BJ (cell line): ENCODE measurements around the gene MYH10. TPM values are rescaled to one million over a fixed set of nuclear protein-coding genes. Genes with fewer than 3 reads are reported as not detected.

ENCODE experiments used
- CTCF ChIA-PET: fragments of 350-600 bp; formaldehyde crosslinking; extraction: SDS; loops from one replicate; lab custom pipeline; 2021; ENCODE audit warnings: antibody characterized with exemption, inconsistent platforms; lab: Yijun Ruan, JAX
- POLR2A ChIA-PET: fragments of 300-600 bp; sonication (Branson Sonifier 250); formaldehyde crosslinking; extraction: SDS; loops from one replicate; lab custom pipeline; 2021; ENCODE audit warnings: antibody characterized with exemption; lab: Charles Lee
- DNase-seq: peaks from one replicate; pipeline ENCODE4 v3.0.0-alpha.2; 2011; ENCODE audit warnings: low read depth
- H3K27me3 ChIP-seq: 2 replicates; pipeline ENCODE4 v1.6.0; 2011; ENCODE audit warnings: low read length; ENCODE audit not compliant: control insufficient read depth, insufficient read depth
- H3K36me3 ChIP-seq: 2 replicates; pipeline ENCODE4 v1.5.1; 2011; ENCODE audit warnings: low read length; ENCODE audit not compliant: control insufficient read depth, insufficient read depth
- H3K4me3 ChIP-seq: 2 replicates; pipeline ENCODE4 v1.5.1; 2011; ENCODE audit warnings: low read depth, mild to moderate bottlenecking, control low read depth, low read length
- CTCF ChIP-seq: IDR thresholded peaks from 2 replicates; pipeline ENCODE4 v1.5.1; 2011; ENCODE audit warnings: low read depth, mild to moderate bottlenecking, control low read depth, inconsistent platforms, low read length, moderate library complexity; ENCODE audit not compliant: insufficient read depth
- polyA plus RNA-seq: library from polyadenylated mRNA; depleted of rRNA; stranded (reverse); fragments of >200 nt; gene quantifications from 2 replicates; pipeline ENCODE4 v1.2.3, GENCODE V29; 2011

Gene MYH10
- polyA plus RNA-seq, 1 experiment, result 62.1 TPM

- TF ChIP-seq CTCF, result peak; percentile 26
- ChIA-PET CTCF (interaction anchor here (1.3 kb wide), 2 partner anchors 9 to 79 kb away, joined by 3 to 4 read pairs; no protein-coding TSS in a partner anchor), POLR2A (no interaction called here)
- H3K36me3 ChIP-seq, result peaks cover 28% of the 10 kb centered on the region
- no peaks in the 10 kb centered on the region for H3K27me3 ChIP-seq
- no peak overlapping the region for H3K4me3 ChIP-seq
- peak; percentile 95 for DNase-seq
Measured at GRCh38 chr17:8488901-8489300, 141.6 kb downstream of the MYH10 start.

DNA sequence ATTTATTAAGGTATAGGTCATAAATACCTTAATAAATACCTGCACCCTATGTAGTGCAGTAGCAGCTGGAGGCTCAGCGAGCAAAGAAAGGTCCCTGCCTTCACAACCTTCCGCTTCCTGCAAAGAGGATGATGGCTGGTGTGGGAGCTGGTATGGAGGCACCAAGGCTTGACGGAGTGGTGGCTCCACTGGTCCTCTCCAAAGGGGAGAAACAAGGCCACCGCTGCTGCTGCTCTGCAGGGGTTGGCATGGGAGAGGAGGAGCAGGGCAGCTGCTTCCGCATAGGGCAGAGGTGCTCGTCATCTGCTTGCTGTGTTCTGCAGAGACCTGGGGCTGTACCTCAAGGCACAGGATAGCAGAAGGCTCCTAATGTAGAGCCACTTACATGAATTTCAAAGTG lies 142.0 kb downstream of the MYH10 start:
- H3K27me3 ChIP-seq, result no peaks in the 10 kb centered on the region
- H3K36me3 ChIP-seq, result peaks cover 26% of the 10 kb centered on the region
- no peak for DNase-seq
- TF ChIP-seq CTCF, result no peak
- ChIA-PET CTCF (interaction anchor here (1.2 to 1.3 kb wide), 3 partner anchors 9 to 79 kb away, joined by 3 to 4 read pairs (median 3); no protein-coding TSS in a partner anchor), POLR2A (no interaction called here)
- H3K4me3 ChIP-seq, result no peak overlapping the region

DNA sequence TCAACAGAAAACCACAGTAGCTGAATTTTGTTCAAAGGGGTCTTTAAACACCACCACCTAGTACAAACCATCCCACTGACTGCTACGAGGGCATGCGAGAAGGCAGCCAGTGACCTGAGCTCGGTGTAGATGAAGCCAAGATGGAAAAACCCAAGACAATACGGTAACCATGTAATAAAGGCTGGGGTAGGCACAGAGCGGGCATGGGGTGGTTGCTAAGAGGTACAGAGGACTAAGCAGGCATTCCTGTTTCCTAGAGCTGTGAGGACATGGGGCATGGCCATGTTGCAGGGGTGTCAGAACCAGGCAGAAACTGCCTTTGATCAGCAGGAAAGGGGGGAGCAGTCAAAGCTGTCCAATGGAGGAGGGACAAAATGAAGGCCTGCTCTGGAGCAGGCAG lies 142.8 kb downstream of the MYH10 start:
- no peak for DNase-seq
- CTCF ChIA-PET, result interaction anchor here (1.2 to 1.5 kb wide), 3 partner anchors 8 to 20 kb away, joined by 3 to 4 read pairs (median 4); no protein-coding TSS in a partner anchor
- Histone ChIP-seq H3K4me3 (no peak overlapping the region), H3K27me3 (no peaks in the 10 kb centered on the region), H3K36me3 (peaks cover 27% of the 10 kb centered on the region)
- POLR2A ChIA-PET, result no interaction called here
- no peak for TF ChIP-seq CTCF

- no peak for TF ChIP-seq CTCF
- POLR2A ChIA-PET, result no interaction called here
Measured at GRCh38 chr17:8487130-8487645, 143.3 kb downstream of the MYH10 start.

GRCh38 chr17:8485491-8485890 lies 145.0 kb downstream of the MYH10 start:
- Histone ChIP-seq H3K36me3 (peaks cover 27% of the 10 kb centered on the region), H3K27me3 (no peaks in the 10 kb centered on the region), H3K4me3 (no peak overlapping the region)
- POLR2A ChIA-PET, result no interaction called here
- no peak for TF ChIP-seq CTCF
- DNase-seq, result no peak
- CTCF ChIA-PET, result no interaction called here

More at GRCh38 chr17:8487130-8487645, 143.3 kb downstream of the MYH10 start:
- CTCF ChIA-PET, result interaction anchor here (1.2 to 1.5 kb wide), 2 partner anchors 16 to 19 kb away, joined by 3 to 4 read pairs; no protein-coding TSS in a partner anchor
- no peak for DNase-seq
- Histone ChIP-seq H3K4me3 (no peak overlapping the region), H3K27me3 (no peaks in the 10 kb centered on the region), H3K36me3 (peaks cover 28% of the 10 kb centered on the region)
